Activated naive CD4-positive, alpha-beta T cell treated with anti-CD3 and anti-CD28 coated beads for 36 hours (primary cell): Measurements from ENCODE around the gene OSBPL6. TPM values are rescaled to one million over a fixed set of nuclear protein-coding genes. Genes with fewer than 3 reads are reported as not detected.

Experiments used
- CTCF ChIA-PET: fragments of 350-600 bp; sonication (Branson Sonifier 250); formaldehyde crosslinking; loops from one replicate; lab custom pipeline; 2021; ENCODE audit warnings: antibody characterized with exemption; lab: Charles Lee
- DNase-seq: peaks from one replicate; pipeline ENCODE4 v3.0.0-alpha.2; 2020
- H3K27ac Mint-ChIP-seq: one replicate; pipeline ENCODE4 v1.8.0; 2021; ENCODE audit warnings: mild to moderate bottlenecking, mixed read lengths
- H3K27me3 Mint-ChIP-seq: one replicate; pipeline ENCODE4 v1.8.0; 2021; ENCODE audit warnings: low read depth, mixed read lengths
- H3K36me3 Mint-ChIP-seq: one replicate; pipeline ENCODE4 v1.8.0; 2021; ENCODE audit warnings: low read depth, mixed read lengths
- H3K4me1 Mint-ChIP-seq: one replicate; pipeline ENCODE4 v1.8.0; 2021; ENCODE audit warnings: low read depth, mixed read lengths
- H3K4me3 Mint-ChIP-seq: one replicate; pipeline ENCODE4 v1.8.0; 2021; ENCODE audit warnings: mild to moderate bottlenecking, moderate library complexity, mixed read lengths
- H3K9me3 Mint-ChIP-seq: one replicate; pipeline ENCODE4 v1.8.0; 2021; ENCODE audit warnings: mixed read lengths
- intact Hi-C: fragments of 100-400 bp; cut with micrococcal nuclease; formaldehyde crosslinking; loops from one replicate; pipeline ENCODE4 v1.15.1; 2023
- total RNA-seq, 2 experiments: library from RNA; stranded (reverse); gene quantifications; one replicate each; pipeline ENCODE4 v1.2.3, GENCODE V29; 2021

OSBPL6 gene
- total RNA-seq, 2 experiments from 2014 or later: 1.9 to 2.3 TPM

DNA sequence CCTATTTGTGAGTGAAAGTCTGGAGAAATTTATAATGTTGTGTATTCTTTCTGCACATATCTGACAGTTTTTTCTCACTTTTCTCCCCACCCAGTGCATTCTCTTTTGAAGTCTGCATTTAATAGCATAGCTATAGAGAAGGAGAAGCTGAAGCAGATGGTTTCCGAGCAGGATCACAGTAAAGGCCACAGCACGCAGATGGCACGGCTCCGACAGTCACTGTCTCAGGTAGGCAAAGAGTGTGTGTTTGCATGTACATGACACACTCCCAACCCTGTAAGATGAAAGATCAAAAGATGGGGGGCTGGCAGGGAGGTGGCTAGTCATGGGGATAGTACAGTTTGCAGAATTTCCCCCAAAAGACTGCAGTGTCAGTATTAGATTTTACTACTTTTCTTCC is 167.3 kb downstream of the OSBPL6 start:
- DNase-seq: no peak
- no peak overlapping the region for H3K4me3 Mint-ChIP-seq
- H3K36me3 Mint-ChIP-seq: peaks cover 3% of the 10 kb centered on the region
- peaks cover 6% of the 10 kb centered on the region for H3K27me3 Mint-ChIP-seq
- H3K27ac Mint-ChIP-seq: no peak overlapping the region
- no peaks in the 10 kb centered on the region for H3K4me1 Mint-ChIP-seq
- CTCF ChIA-PET: no interaction called here
- intact Hi-C loops: no loop called here
- H3K9me3 Mint-ChIP-seq: peaks cover 9% of the 10 kb centered on the region

DNA sequence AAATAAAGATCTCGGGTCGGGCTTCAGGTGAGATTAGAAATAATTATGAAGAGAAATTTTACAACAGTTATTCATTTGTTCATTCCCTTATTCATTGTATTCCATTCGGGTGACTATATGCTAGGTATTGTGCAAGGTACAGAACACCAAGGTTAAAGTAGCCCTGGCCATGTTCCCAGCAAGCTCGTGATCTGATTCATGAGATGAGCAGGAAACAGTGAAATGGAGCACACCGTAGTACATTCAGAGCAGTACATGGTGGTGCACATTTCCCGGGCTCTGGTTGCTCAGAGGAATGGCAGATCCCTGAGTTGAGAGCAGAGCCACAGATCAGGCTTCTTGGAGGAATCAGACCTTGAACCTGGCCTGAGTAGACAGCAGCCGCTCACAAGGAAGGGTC is 168.9 kb downstream of the OSBPL6 start:
- H3K27ac Mint-ChIP-seq: no peak overlapping the region
- CTCF ChIA-PET: no interaction called here
- no peaks in the 10 kb centered on the region for H3K36me3 Mint-ChIP-seq
- DNase-seq: no peak
- H3K4me3 Mint-ChIP-seq: no peak overlapping the region
- no peaks in the 10 kb centered on the region for H3K27me3 Mint-ChIP-seq
- H3K4me1 Mint-ChIP-seq: no peaks in the 10 kb centered on the region
- intact Hi-C loops: no loop called here
- H3K9me3 Mint-ChIP-seq: peaks cover 3% of the 10 kb centered on the region

DNA sequence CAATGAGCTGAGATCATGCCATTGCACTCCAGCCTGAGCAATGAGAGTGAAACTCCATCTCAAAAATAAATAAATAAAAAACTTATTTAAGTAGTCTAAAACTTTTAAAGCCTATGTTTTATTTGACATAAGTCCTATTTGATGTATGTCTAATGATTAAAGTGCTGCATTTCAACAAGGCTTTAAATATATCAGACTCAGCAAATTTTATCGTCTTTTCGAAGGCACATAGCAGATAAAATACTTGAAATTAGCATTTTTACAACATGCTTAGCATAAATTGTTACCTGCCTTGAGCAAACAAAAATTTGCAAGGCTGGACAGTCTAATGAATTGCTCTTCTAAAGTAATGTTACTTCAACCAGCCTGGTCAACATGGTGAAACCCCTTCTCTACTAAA is 170.8 kb downstream of the OSBPL6 start:
- no peak overlapping the region for H3K27ac Mint-ChIP-seq
- intact Hi-C loops: no loop called here
- no peaks in the 10 kb centered on the region for H3K27me3 Mint-ChIP-seq
- no peak overlapping the region for H3K4me3 Mint-ChIP-seq
- H3K36me3 Mint-ChIP-seq: no peaks in the 10 kb centered on the region
- CTCF ChIA-PET: no interaction called here
- H3K9me3 Mint-ChIP-seq: no peaks in the 10 kb centered on the region
- no peaks in the 10 kb centered on the region for H3K4me1 Mint-ChIP-seq
- DNase-seq: no peak

DNA sequence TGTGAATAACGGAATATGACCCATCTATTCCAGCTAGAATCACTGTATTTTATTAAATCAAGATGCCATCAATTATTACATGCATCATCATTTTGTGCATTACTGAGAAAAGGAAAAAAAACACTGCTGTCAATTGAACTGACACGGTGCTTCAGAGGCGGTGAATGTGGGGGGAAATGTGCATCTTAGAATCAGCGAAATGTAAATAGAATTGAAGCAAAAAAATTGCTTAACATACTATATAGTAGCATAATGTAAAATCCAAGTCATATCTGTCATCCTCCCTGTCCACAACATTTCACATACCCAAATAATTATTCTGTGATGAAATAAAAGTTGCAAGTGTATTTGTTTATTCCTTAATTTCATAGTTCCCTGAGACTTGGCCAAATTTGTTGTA is 172.1 kb downstream of the OSBPL6 start:
- Mint-ChIP-seq H3K4me1 (no peaks in the 10 kb centered on the region), H3K9me3 (no peaks in the 10 kb centered on the region), H3K27ac (no peak overlapping the region), H3K36me3 (no peaks in the 10 kb centered on the region), H3K27me3 (no peaks in the 10 kb centered on the region), H3K4me3 (no peak overlapping the region)
- DNase-seq: no peak
- CTCF ChIA-PET: no interaction called here
- intact Hi-C loops: no loop called here

DNA sequence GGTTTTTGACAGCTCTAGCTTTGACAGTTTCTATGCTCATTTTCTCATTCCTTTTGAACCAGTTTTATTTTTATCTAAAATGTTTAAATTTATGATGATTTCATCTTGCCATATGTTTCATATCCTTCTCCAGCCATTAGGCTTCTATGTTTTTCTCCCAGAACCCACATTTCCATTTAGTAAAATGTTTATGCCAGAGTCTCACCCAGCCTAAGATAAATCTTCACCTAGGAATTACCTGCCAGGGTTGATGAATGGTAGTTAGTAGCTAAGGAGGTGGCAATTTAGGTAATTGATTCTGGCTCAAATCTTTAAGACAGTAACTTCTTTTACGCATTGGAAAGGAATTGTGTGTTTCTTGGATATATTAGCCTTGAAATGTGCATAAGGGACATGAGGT is 173.0 kb downstream of the OSBPL6 start:
- DNase-seq: no peak
- Mint-ChIP-seq H3K9me3 (no peaks in the 10 kb centered on the region), H3K36me3 (no peaks in the 10 kb centered on the region), H3K27me3 (no peaks in the 10 kb centered on the region), H3K27ac (no peak overlapping the region), H3K4me3 (no peak overlapping the region), H3K4me1 (no peaks in the 10 kb centered on the region)
- CTCF ChIA-PET: no interaction called here
- intact Hi-C loops: no loop called here

DNA sequence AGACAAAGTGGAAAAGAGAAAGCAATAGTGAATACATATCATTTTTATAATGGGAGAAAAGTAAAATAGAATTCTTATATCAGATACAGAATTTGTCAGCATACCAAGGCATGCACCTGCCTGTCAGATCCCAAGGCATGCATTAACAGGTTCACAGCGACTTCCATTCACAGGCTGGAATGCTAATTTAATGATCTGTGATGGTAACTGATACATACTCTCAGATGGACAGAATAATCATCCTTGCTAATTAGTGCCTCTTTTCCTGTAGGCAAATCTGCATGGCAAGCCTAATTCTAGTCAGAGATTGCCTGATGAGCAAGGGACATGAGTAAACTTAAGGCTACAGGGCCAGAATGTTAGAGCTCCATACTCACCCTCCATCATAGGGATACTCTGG is 180.6 kb downstream of the OSBPL6 start:
- Mint-ChIP-seq H3K4me1 (no peaks in the 10 kb centered on the region), H3K9me3 (no peaks in the 10 kb centered on the region), H3K27ac (no peak overlapping the region), H3K4me3 (no peak overlapping the region), H3K36me3 (no peaks in the 10 kb centered on the region), H3K27me3 (peaks cover 14% of the 10 kb centered on the region)
- intact Hi-C loops: no loop called here
- CTCF ChIA-PET: interaction anchor here (0.7 to 1.1 kb wide), 2 partner anchors 40 to 263 kb away, joined by 3 read pairs; partner anchors contain the start of gene RBM45
- no peak for DNase-seq

DNA sequence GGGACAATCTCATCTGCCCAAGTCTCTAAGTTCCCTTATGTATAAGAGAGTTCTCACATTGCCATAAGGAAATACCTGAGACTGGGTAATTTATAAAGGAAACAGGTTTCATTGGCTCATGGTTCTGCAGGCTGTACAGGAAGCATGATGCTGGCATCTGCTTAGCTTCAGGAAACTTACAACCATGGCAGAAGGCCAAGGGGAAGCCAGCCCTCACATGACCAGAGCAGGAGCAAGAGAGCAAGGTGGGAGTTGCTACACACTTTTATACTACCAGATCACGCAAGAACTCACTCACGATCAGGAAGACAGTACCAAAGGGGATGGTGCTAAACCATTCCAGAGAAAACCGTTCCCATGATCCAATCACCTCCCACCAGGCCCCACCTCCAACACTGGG is 182.7 kb downstream of the OSBPL6 start:
- H3K27me3 Mint-ChIP-seq: peaks cover 14% of the 10 kb centered on the region
- intact Hi-C loops: no loop called here
- no peak for DNase-seq
- no peaks in the 10 kb centered on the region for H3K4me1 Mint-ChIP-seq
- H3K4me3 Mint-ChIP-seq: no peak overlapping the region
- CTCF ChIA-PET: no interaction called here
- no peaks in the 10 kb centered on the region for H3K36me3 Mint-ChIP-seq
- no peaks in the 10 kb centered on the region for H3K9me3 Mint-ChIP-seq
- no peak overlapping the region for H3K27ac Mint-ChIP-seq

DNA sequence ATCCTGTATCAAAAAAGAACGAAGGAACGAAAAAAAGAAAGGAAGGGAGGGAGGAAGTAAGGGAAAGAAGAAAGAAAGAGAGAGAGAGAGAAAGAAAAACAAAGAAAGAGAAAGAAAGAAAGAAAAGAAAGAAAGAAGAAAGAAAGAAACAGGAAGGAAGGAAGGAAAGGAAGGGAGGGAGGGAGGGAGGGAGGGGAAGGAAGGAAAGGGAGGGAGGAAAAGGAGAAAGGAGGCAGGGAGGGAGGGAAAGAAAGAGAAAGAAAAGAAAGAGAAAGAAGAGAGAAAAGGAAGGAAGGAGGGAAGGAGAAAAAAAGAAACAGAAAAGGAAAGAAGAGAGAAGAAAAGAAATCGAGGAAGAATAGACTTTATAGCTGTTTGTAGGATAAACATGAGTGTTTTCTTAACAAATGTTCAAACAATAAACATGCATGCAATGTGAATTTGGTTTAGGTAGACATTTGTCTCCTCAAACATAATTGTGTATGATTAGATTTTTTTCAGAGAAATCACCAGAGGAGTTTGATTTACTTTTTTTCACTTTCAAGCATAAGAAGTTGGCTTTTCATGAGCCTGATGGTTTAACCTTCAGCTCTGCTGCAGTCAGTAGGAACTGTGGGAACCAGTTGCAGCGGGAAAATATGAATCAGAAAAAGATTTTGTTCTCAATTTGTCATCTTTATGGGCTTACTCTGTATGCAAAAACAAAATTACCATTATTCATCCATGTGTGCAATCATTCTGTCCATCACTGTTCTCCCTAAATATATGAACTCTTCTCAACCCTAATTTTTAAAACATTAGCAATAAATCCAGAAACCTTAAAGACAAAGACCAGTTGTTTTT is 185.1 kb downstream of the OSBPL6 start:
- Mint-ChIP-seq H3K9me3 (no peaks in the 10 kb centered on the region), H3K27ac (no peak overlapping the region), H3K4me1 (no peaks in the 10 kb centered on the region), H3K36me3 (no peaks in the 10 kb centered on the region), H3K27me3 (peaks cover 9% of the 10 kb centered on the region), H3K4me3 (no peak overlapping the region)
- CTCF ChIA-PET: no interaction called here
- DNase-seq: no peak
- intact Hi-C loops: no loop called here

DNA sequence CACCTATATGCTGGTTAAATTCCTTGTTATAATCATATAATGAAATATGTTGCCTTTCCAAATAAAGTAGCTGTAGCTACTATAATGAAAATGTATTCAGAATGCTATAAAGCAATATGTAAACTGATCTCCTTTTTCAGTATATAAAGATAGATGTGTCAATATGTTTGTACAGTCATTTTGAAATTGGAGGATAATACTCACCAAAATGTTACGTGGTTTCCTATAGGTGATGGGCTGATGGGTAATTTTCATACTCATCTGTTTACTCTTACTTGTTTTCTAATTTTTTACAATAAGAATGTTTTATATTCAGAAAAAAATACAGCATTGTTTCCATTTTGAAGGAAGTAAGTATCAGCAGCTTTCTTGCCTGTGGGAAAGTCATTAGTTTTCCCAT is 186.5 kb downstream of the OSBPL6 start:
- Mint-ChIP-seq H3K27ac (no peak overlapping the region), H3K4me3 (no peak overlapping the region), H3K27me3 (peaks cover 2% of the 10 kb centered on the region), H3K9me3 (no peaks in the 10 kb centered on the region), H3K4me1 (no peaks in the 10 kb centered on the region), H3K36me3 (no peaks in the 10 kb centered on the region)
- CTCF ChIA-PET: interaction anchor here (0.6 kb wide), 1 partner anchor 105 kb away, joined by 6 read pairs; no protein-coding TSS in a partner anchor
- DNase-seq: no peak
- intact Hi-C loops: no loop called here

DNA sequence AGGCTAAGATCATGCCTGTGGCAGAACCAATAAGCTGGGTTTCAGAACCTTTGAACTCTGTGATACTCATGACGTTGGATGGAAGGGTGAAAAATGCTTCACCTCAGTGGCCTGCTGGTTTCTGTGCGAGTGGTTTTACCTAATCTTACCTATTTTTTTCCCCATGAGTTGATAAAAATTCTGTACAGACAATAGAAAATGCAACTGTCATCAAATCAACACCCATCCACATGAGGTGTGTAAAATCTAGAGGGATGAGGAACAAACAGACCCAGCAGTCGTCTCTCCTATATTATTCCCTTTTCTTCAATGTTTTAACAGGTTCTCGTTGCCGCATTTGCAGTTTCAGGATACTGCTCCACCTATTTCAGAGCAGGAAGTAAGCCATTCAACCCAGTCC is 189.4 kb downstream of the OSBPL6 start:
- Mint-ChIP-seq H3K27ac (no peak overlapping the region), H3K27me3 (no peaks in the 10 kb centered on the region), H3K9me3 (no peaks in the 10 kb centered on the region), H3K4me3 (no peak overlapping the region), H3K4me1 (no peaks in the 10 kb centered on the region), H3K36me3 (no peaks in the 10 kb centered on the region)
- intact Hi-C loops: no loop called here
- CTCF ChIA-PET: no interaction called here
- DNase-seq: no peak

DNA sequence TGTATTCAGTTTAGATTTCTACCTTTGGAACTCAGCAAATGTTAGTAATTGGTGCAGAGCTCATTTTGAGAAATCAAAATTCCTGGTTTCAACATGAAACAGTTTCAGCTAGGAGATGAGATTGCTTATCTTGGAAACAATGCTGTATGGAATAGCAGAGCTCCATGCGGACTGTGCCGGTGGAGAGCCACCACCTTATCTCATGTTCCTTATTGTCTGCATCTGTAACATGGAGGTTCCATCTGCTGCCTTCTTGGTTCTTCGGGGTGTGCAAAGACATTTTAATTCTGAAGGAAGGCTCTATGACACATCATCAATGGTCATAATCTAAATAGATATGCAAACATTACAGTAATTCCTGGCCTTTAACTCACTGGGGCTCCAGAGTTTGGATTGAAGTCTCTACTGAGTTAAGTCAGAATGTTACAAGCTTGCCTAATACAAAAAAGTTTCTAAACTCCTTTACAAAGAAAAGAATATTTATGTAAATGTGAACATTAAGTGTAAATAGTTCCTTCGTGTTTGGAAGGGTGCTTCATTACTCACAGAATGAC is 191.4 kb downstream of the OSBPL6 start:
- H3K9me3 Mint-ChIP-seq: no peaks in the 10 kb centered on the region
- intact Hi-C loops: no loop called here
- H3K4me3 Mint-ChIP-seq: no peak overlapping the region
- no peak for DNase-seq
- H3K27me3 Mint-ChIP-seq: no peaks in the 10 kb centered on the region
- H3K36me3 Mint-ChIP-seq: no peaks in the 10 kb centered on the region
- no peaks in the 10 kb centered on the region for H3K4me1 Mint-ChIP-seq
- CTCF ChIA-PET: interaction anchor here (0.6 to 1.6 kb wide), 2 partner anchors 10 to 613 kb away, joined by 3 to 4 read pairs; no protein-coding TSS in a partner anchor
- no peak overlapping the region for H3K27ac Mint-ChIP-seq

DNA sequence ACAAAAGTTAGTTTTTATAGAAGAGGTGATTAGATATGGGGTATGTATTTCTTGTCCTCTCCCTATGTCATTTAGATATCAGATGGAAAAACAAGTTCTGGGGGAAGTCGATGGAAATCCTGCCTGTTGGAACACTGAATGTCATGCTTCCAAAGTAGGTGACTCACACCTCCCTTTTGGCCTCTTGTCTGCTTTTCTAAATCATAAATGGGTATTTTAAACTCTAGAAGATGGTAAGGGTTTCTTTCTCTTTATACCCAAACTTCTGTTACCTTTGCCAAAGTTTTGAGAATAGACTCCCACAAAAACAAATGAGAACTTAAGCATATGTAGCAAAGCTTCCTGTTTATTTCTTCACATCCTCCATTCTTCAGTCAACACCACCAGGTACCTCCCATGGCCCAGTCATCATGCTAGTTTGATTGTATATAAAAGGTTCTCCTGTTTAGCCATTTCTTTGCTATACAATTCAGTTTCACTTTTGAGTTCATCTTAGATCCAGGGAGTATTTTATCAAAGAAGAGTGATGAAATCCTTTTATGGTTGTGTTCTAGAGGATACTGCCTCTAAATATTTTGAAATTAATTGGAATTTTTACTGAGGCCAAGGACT is 192.8 kb downstream of the OSBPL6 start:
- Mint-ChIP-seq H3K27me3 (no peaks in the 10 kb centered on the region), H3K4me1 (no peaks in the 10 kb centered on the region), H3K27ac (no peak overlapping the region), H3K36me3 (no peaks in the 10 kb centered on the region), H3K9me3 (no peaks in the 10 kb centered on the region), H3K4me3 (no peak overlapping the region)
- intact Hi-C loops: no loop called here
- DNase-seq: no peak
- CTCF ChIA-PET: interaction anchor here (1.1 to 1.6 kb wide), 2 partner anchors 8 to 28 kb away, joined by 4 to 5 read pairs; no protein-coding TSS in a partner anchor
